ENCODE data around the gene RNF19B. TPM values are rescaled to one million over a fixed set of nuclear protein-coding genes. Genes with fewer than 3 reads are reported as not detected.

The RNF19B gene
- total RNA-seq, 1 experiment from 2014 or later = 22.5 TPM

GRCh38 chr1:32888677-32889420 lies 75.8 kb downstream of the RNF19B start:
- Histone ChIP-seq H3K27ac (ENCODE audit: low read depth, low read length) (no peak overlapping the region), H3K4me2 (ENCODE audit: low read length) (no peak overlapping the region), H3K9ac (ENCODE audit: low read length) (no peak overlapping the region), H4K20me1 (ENCODE audit: insufficient read depth) (no peaks in the 10 kb centered on the region), H3K79me2 (ENCODE audit: insufficient read depth, low read length) (no peaks in the 10 kb centered on the region), H3K9me3 (ENCODE audit: control insufficient read depth in 1 of 2, insufficient read depth in 1 of 2, low read depth in 1 of 2, low read length in 2 of 2) (no peaks in the 10 kb centered on the region), H3K9me2 (ENCODE audit: insufficient read depth) (no peaks in the 10 kb centered on the region), H3K27me3 (ENCODE audit: insufficient read depth, low read length) (no peaks in the 10 kb centered on the region), H2AFZ (ENCODE audit: low read depth, low read length, poor library complexity, severe bottlenecking) (no peak overlapping the region), H3K4me3 (replicated peaks in 1 of 2; ENCODE audit: low read depth in 1 of 2, low read length in 2 of 2) (no peak overlapping the region), H3K4me1 (ENCODE audit: control insufficient read depth in 1 of 2, insufficient read depth in 2 of 2, low read length in 2 of 2) (peaks cover 0 to 13% of the 10 kb centered on the region in 2 experiments; a peak in 1 of 4 replicates), H3K36me3 (ENCODE audit: control insufficient read depth in 1 of 2, insufficient read depth in 2 of 2, low read length in 2 of 2) (no peaks in the 10 kb centered on the region)
- ChIA-PET POLR2A (no interaction called here), RAD21 (ENCODE audit: low non-redundant PET in 1 of 2, low total read pairs in 2 of 2, uncharacterized antibody in 2 of 2, unreplicated experiment in 2 of 2) (no interaction called here), CTCF (interaction anchor here (1.3 to 1.4 kb wide), 2 partner anchors 12 to 197 kb away, joined by 3 read pairs; no protein-coding TSS in a partner anchor)
- intact Hi-C loops (cut with micrococcal nuclease) = no loop called here
- no peak for TF ChIP-seq POLR2A (IDR thresholded peaks at IDR 0.05; ENCODE audit: borderline replicate concordance, extremely low read depth, insufficient read depth, insufficient read length)
- no peak for DNase-seq (ENCODE audit: low read depth, low spot score)
- ATAC-seq = no peak
- BruUV-seq (replicated peaks) = no TSS peak

GRCh38 chr1:32888134-32888533 lies 76.5 kb downstream of the RNF19B start:
- H3K4me3 ChIP-seq (replicated peaks in 1 of 2; ENCODE audit: low read depth in 1 of 2, low read length in 2 of 2) = no peak overlapping the region
- RAD21 ChIA-PET (ENCODE audit: low non-redundant PET in 1 of 2, low total read pairs in 2 of 2, uncharacterized antibody in 2 of 2, unreplicated experiment in 2 of 2) = no interaction called here
- H2AFZ ChIP-seq (ENCODE audit: low read depth, low read length, poor library complexity, severe bottlenecking) = no peak overlapping the region
- H3K9ac ChIP-seq (ENCODE audit: low read length) = no peak overlapping the region
- ATAC-seq (no peak), DNase-seq (ENCODE audit: low read depth, low spot score) (no peak)
- intact Hi-C loops (cut with micrococcal nuclease) = no loop called here
- BruUV-seq (replicated peaks) = no TSS peak
- no peaks in the 10 kb centered on the region for H3K79me2 ChIP-seq (ENCODE audit: insufficient read depth, low read length)
- H3K36me3 ChIP-seq (ENCODE audit: control insufficient read depth in 1 of 2, insufficient read depth in 2 of 2, low read length in 2 of 2) = no peaks in the 10 kb centered on the region
- CTCF ChIA-PET = interaction anchor here (1.3 kb wide), 1 partner anchor 198 kb away, joined by 3 read pairs; no protein-coding TSS in a partner anchor
- no peaks in the 10 kb centered on the region for H3K9me2 ChIP-seq (ENCODE audit: insufficient read depth)
- POLR2A ChIA-PET = no interaction called here
- peaks cover 0 to 6% of the 10 kb centered on the region in 2 experiments; a peak in 1 of 4 replicates for H3K4me1 ChIP-seq (ENCODE audit: control insufficient read depth in 1 of 2, insufficient read depth in 2 of 2, low read length in 2 of 2)
- no peak overlapping the region for H3K27ac ChIP-seq (ENCODE audit: low read depth, low read length)
- H3K27me3 ChIP-seq (ENCODE audit: insufficient read depth, low read length) = no peaks in the 10 kb centered on the region
- H3K9me3 ChIP-seq (ENCODE audit: control insufficient read depth in 1 of 2, insufficient read depth in 1 of 2, low read depth in 1 of 2, low read length in 2 of 2) = no peaks in the 10 kb centered on the region
- no peak overlapping the region for H3K4me2 ChIP-seq (ENCODE audit: low read length)
- H4K20me1 ChIP-seq (ENCODE audit: insufficient read depth) = no peaks in the 10 kb centered on the region
- no peak for TF ChIP-seq POLR2A (IDR thresholded peaks at IDR 0.05; ENCODE audit: borderline replicate concordance, extremely low read depth, insufficient read depth, insufficient read length)
- TF ChIP-seq TCF7L2 (IDR thresholded peaks at IDR 0.05; ENCODE audit: borderline replicate concordance, extremely low read depth, insufficient read depth, insufficient read length) = no peak
- no peak for TF ChIP-seq POLR2AphosphoS5 (IDR thresholded peaks at IDR 0.05; ENCODE audit: low read depth, low read length)
- no peak for TF ChIP-seq EZH2 (IDR thresholded peaks at IDR 0.05)
- TF ChIP-seq ATF3 (IDR thresholded peaks at IDR 0.05) = no peak
- no peak for TF ChIP-seq CBX3 (IDR thresholded peaks at IDR 0.05; ENCODE audit: low read depth)
- TF ChIP-seq EZH2phosphoT487 (IDR thresholded peaks at IDR 0.05; ENCODE audit: borderline replicate concordance) = no peak
- TF ChIP-seq YY1 (IDR thresholded peaks at IDR 0.05; ENCODE audit: extremely low read depth, insufficient replicate concordance, low read depth, low read length) = no peak
- no peak for TF ChIP-seq CEBPB (IDR thresholded peaks at IDR 0.05; ENCODE audit: low read depth)
- no peak for TF ChIP-seq ZNF274 (IDR thresholded peaks at IDR 0.05; ENCODE audit: low read depth, low read length)
- no peak for TF ChIP-seq SIN3A (IDR thresholded peaks at IDR 0.05; ENCODE audit: low read depth)
- no peak for TF ChIP-seq MAX (IDR thresholded peaks at IDR 0.05)
- TF ChIP-seq ELF1 (IDR thresholded peaks at IDR 0.05; ENCODE audit: borderline replicate concordance, low read depth) = no peak
- TF ChIP-seq SRF (IDR thresholded peaks at IDR 0.05; ENCODE audit: low read depth) = no peak
- no peak for TF ChIP-seq JUND (IDR thresholded peaks at IDR 0.05)
- no peak for TF ChIP-seq REST (IDR thresholded peaks at IDR 0.05; ENCODE audit: low read depth)
- no peak for TF ChIP-seq FOSL1 (IDR thresholded peaks at IDR 0.05; ENCODE audit: low read depth)

All from HCT116 (cell line).